ENCODE measurements around the gene PMEL. TPM values are rescaled to one million over a fixed set of nuclear protein-coding genes. Genes with fewer than 3 reads are reported as not detected.
"Not testable (repeated sequence)": the region's sequence is repeated elsewhere in the genome, so short reads cannot be mapped to it uniquely, and the experiment has no call there.

Gene PMEL
- total RNA-seq, 2 donors from 2014 or later: 0.67 to 1.1 TPM

DNA sequence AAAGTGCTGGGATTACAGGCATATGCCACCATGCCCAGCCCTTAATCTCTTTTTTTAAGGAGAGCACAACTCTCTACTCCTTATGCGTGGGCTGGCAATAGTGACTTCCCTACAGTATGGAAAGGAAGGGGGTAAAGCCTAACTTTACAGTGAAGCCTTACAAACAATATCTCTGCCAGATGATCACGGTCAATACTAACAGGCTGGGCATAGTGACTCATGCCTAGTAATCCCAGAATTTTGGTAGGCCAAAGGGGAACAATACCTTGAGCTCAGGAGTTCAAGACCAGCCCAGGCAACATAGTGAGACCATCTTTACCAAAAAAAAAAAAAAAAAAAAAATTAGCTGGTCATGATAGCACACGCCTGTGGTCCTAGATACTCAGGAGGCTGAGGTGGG lies 43.7 kb downstream of the PMEL start:
- no peak overlapping the region for H3K4me3 ChIP-seq
- TF ChIP-seq CTCF (IDR thresholded peaks at IDR 0.05): no peak
- H3K9me3 ChIP-seq: no peaks in the 10 kb centered on the region
- H3K27ac ChIP-seq: no peak overlapping the region
- no peak for DNase-seq (ENCODE audit: low spot score)
- no peaks in the 10 kb centered on the region for H3K27me3 ChIP-seq
- peaks cover 0 to 13% of the 10 kb centered on the region in 2 donors for H3K4me1 ChIP-seq
- H3K36me3 ChIP-seq: no peaks in the 10 kb centered on the region

- H3K27ac ChIP-seq; DNase-seq (ENCODE audit: low spot score); H3K27me3 ChIP-seq; H3K4me3 ChIP-seq; H3K4me1 ChIP-seq; H3K36me3 ChIP-seq; H3K9me3 ChIP-seq: not testable (repeated sequence)
Measured at GRCh38 chr12:55919032-55919431, 46.8 kb downstream of the PMEL start.

GRCh38 chr12:55915482-55915859 lies 50.4 kb downstream of the PMEL start:
- Histone ChIP-seq H3K4me1 (peaks cover 0 to 5% of the 10 kb centered on the region in 2 donors), H3K4me3 (no peak overlapping the region), H3K36me3 (peaks cover 4% of the 10 kb centered on the region), H3K27me3 (no peaks in the 10 kb centered on the region), H3K27ac (no peak overlapping the region), H3K9me3 (no peaks in the 10 kb centered on the region)
- TF ChIP-seq CTCF (IDR thresholded peaks at IDR 0.05): no peak
- DNase-seq (ENCODE audit: low spot score): no peak

- no peak overlapping the region for H3K4me3 ChIP-seq
- H3K36me3 ChIP-seq: peaks cover 4% of the 10 kb centered on the region
- no peaks in the 10 kb centered on the region for H3K9me3 ChIP-seq
- peaks cover 0 to 12% of the 10 kb centered on the region in 2 donors for H3K4me1 ChIP-seq
- no peaks in the 10 kb centered on the region for H3K27me3 ChIP-seq
- no peak for TF ChIP-seq CTCF (IDR thresholded peaks at IDR 0.05)
- no peak for DNase-seq (ENCODE audit: low spot score)
- no peak overlapping the region for H3K27ac ChIP-seq
Measured at GRCh38 chr12:55912908-55913307, 52.9 kb downstream of the PMEL start.

GRCh38 chr12:55909513-55909884 lies 56.3 kb downstream of the PMEL start:
- Histone ChIP-seq H3K4me1 (peaks cover 0 to 12% of the 10 kb centered on the region in 2 donors), H3K27me3 (no peaks in the 10 kb centered on the region), H3K36me3 (peaks cover 4% of the 10 kb centered on the region), H3K27ac (no peak overlapping the region), H3K9me3 (no peaks in the 10 kb centered on the region), H3K4me3 (no peak overlapping the region)
- no peak for DNase-seq (ENCODE audit: low spot score)
- no peak for TF ChIP-seq CTCF (IDR thresholded peaks at IDR 0.05)

DNA sequence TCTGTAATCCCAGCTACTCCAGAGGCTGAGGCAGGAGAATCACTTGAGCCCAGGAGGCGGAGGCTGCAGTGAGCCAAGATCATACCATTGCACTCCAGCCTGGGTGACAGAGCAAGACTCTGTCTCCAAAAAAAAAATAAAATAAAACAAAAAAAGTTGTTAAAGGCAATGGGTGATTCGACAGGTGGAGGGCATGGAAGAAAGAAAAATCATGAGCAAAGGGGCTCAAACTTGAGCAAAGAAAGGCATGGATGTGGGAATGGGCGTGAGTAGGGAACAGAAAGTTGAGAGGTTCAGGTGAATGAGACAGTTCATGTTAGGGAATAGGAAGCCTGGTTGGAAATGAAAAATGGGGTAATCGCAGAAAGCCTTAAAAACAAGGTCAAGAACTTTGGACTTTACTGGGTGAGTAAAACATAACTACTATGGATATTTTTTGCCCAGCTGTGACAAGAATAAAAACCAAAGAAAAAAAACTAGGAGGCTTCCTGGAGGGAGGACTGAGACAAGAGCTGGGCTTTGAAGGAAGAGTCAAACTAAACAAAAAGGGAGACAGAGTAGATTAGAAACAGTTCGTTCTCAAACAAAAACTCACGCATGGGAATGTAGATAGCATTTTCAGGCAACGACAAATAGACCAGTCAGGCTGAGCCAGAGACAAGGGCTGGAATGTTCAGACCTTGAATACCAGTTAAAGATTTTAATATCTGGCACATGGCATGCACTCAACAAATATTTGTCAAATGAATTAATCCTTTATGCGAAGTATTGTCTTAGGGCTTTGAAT lies 56.9 kb downstream of the PMEL start:
- no peak for TF ChIP-seq CTCF (IDR thresholded peaks at IDR 0.05)
- H3K27ac ChIP-seq: no peak overlapping the region

More for the DNA sequence above, 56.9 kb downstream of the PMEL start:
- H3K4me3 ChIP-seq: no peak overlapping the region
- DNase-seq (ENCODE audit: low spot score): no peak
- peaks cover 1% of the 10 kb centered on the region for H3K36me3 ChIP-seq
- no peaks in the 10 kb centered on the region for H3K27me3 ChIP-seq
- no peaks in the 10 kb centered on the region for H3K9me3 ChIP-seq
- H3K4me1 ChIP-seq: peaks cover 0 to 12% of the 10 kb centered on the region in 2 donors

Data from right atrium auricular region (tissue), 2 donors.